Astrocyte of the cerebellum (primary cell): Measurements from ENCODE around the gene SHANK1.
A peak's percentile ranks its signal among the peaks of the same experiment; 100 is the strongest.
"Not testable (repeated sequence)": the region's sequence is repeated elsewhere in the genome, so short reads cannot be mapped to it uniquely, and the experiment has no call there.

Source experiments
- DNase-seq: peaks from one replicate; pipeline ENCODE4 v3.0.0-alpha.2; 2011; ENCODE audit warnings: low read depth
- H3K4me3 ChIP-seq: 2 replicates; pipeline ENCODE4 v1.5.1; 2011; ENCODE audit warnings: mild to moderate bottlenecking, low read depth, low read length, moderate library complexity
- CTCF ChIP-seq: IDR thresholded peaks from 2 replicates; pipeline ENCODE4 v1.5.1; 2012; ENCODE audit warnings: low read length, low read depth, moderate library complexity, mild to moderate bottlenecking; ENCODE audit errors: missing control alignments
- in situ Hi-C: cut with HindIII; loops from 2 replicates; pipeline ENCODE4 v1.10.0; 2017; ENCODE audit warnings: low sequenced_read_pairs

Gene SHANK1

GRCh38 chr19:50719566-50719965, at the start of gene SHANK1:
TSS of gene SHANK1 (minus strand) at chr19:50719802. CDS start at chr19:50716919, 2,883 bp downstream.
- peak within 1 kb of the TSS; percentile 7 for H3K4me3 ChIP-seq
- TF ChIP-seq CTCF: no peak
- in situ Hi-C loops: no loop called here
- DNase-seq: no peak

- in situ Hi-C loops: no loop called here
- H3K4me3 ChIP-seq: no peak overlapping the region
- no peak for TF ChIP-seq CTCF
- DNase-seq: no peak
Measured at GRCh38 chr19:50768277-50768676, 48.7 kb upstream of the SHANK1 start.

GRCh38 chr19:50767263-50767662, 47.7 kb upstream of the SHANK1 start:
- in situ Hi-C loops: not testable (repeated sequence)

GRCh38 chr19:50766746-50767145, 47.1 kb upstream of the SHANK1 start:
- in situ Hi-C loops, H3K4me3 ChIP-seq, DNase-seq: not testable (repeated sequence)

More at GRCh38 chr19:50767263-50767662, 47.7 kb upstream of the SHANK1 start:
- not testable (repeated sequence) for DNase-seq, H3K4me3 ChIP-seq

GRCh38 chr19:50764409-50764808, 44.8 kb upstream of the SHANK1 start:
- in situ Hi-C loops: no loop called here
- no peak for TF ChIP-seq CTCF
- no peak for DNase-seq
- no peak overlapping the region for H3K4me3 ChIP-seq

GRCh38 chr19:50763521-50763920, 43.9 kb upstream of the SHANK1 start:
- in situ Hi-C loops, H3K4me3 ChIP-seq, DNase-seq: not testable (repeated sequence)

- in situ Hi-C loops, DNase-seq, H3K4me3 ChIP-seq: not testable (repeated sequence)
Measured at GRCh38 chr19:50761501-50761900, 41.9 kb upstream of the SHANK1 start.

- no peak for DNase-seq
- no peak overlapping the region for H3K4me3 ChIP-seq
- in situ Hi-C loops: no loop called here
- no peak for TF ChIP-seq CTCF
Measured at GRCh38 chr19:50759886-50760285, 40.3 kb upstream of the SHANK1 start.

GRCh38 chr19:50759076-50759475, 39.5 kb upstream of the SHANK1 start:
- H3K4me3 ChIP-seq: not testable (repeated sequence)

GRCh38 chr19:50757624-50758023, 38.0 kb upstream of the SHANK1 start:
- DNase-seq, in situ Hi-C loops, H3K4me3 ChIP-seq: not testable (repeated sequence)

More at GRCh38 chr19:50759076-50759475, 39.5 kb upstream of the SHANK1 start:
- DNase-seq, in situ Hi-C loops: not testable (repeated sequence)

- DNase-seq, in situ Hi-C loops, H3K4me3 ChIP-seq: not testable (repeated sequence)
Measured at GRCh38 chr19:50756244-50756643, 36.6 kb upstream of the SHANK1 start.
